HG03045 (cell line): ENCODE data around the gene RYK.
"Not testable (repeated sequence)": the region's sequence is repeated elsewhere in the genome, so short reads cannot be mapped to it uniquely, and the experiment has no call there.

Experiments used
- ATAC-seq: cut with Tn5 transposase; IDR thresholded peaks from one replicate; pipeline ENCODE4 v1.9.1; 2021; ENCODE audit warnings: mild to moderate bottlenecking, moderate library complexity; ENCODE audit not compliant: unreplicated experiment

Gene RYK

GRCh38 chr3:134222835-134223234 is 27.8 kb downstream of the RYK start:
- no peak for ATAC-seq

DNA sequence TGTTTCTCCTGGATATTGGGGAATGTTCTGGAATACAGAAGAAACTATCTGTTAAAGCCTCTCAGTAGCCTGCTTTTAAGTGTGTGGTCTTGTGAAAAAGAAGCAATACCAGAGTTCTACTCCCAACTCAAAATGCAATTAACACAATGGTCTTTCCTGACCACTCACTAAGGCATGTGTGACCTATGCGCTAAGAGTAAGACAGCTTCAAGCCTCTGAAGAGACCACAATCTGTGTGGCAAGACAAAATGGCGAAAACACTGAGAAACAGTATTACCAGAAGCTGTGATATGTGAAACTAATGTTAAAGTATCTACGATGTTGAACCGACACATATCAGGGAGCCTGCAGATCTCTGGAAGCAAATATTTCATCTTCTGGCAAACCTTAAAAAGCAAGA is 33.8 kb downstream of the RYK start:
- no peak for ATAC-seq

DNA sequence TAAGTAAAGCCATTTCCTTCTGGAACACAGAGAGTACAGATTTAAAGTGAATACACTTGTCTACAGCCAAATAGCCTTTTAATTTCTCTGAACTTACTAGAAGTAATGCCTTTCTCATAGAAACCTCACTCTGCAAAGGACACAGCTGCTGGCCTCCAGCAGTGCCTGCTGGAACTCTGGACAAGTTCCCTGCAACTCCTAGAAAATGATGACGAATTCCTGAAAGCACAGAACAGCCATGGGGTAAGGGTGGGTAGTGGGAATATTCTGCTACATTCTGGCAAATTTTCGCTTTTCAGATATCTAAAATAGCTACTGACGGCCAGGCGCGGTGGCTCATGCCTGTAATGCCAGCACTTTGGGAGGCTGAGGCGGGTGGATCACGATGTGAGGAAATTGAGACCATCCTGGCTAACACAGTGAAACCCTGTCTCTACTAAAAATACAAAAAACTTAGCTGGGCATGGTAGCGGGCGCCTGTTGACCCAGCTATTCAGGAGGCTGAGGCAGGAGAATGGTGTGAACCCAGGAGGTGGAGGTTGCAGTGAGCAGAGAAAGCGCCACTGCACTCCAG is 34.4 kb downstream of the RYK start:
- no peak for ATAC-seq

DNA sequence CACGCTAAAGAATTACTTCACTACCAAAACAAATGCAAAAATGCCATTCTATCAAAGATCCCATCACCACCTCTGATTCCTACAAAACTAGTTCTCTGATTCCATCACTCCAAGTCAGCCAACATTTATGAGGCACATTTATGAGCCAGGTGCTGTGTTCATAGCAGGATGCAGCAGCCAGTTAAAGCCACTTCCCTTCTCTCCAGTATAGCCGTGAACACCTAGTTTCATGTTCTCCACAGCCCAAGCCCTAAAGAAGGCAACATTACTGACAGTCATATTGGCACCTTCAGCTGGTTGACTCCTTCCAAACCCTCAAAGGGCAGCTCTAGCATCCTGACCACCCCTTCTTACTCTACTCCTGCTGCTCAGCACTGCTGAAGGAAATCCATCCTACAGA is 36.4 kb downstream of the RYK start:
- ATAC-seq: no peak

DNA sequence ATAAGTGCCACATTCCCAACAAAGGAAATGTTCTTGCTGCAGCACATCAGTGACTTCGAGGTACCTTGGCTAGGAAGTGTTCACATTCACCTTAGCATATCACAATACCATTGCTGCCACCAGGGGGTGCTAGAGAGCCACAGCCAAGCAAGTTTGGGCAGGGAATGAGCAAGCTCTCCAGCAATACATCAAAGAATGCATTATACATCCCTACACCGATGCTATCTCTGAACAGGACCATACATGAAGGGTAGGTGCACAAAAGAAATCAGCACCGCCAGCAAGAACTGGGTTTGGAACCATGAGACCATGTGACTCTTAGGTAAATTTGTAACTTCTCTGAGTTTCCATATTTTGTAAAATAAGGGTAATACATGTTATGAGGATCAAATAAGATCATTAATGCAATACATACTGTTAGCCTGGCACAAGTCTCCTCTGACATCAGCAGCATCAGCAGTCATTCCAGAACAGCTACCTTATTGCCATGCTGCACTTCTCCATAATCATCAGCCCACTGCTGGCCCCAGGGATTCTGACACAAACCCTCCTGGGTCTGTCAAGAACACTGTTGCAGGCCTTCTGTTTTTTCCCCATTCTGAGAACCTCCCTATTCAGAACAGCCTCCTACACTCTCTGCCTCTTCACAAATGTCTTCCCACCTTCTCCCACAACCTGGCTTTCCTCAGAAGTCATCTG is 37.5 kb downstream of the RYK start:
- ATAC-seq: peak; percentile 68

- ATAC-seq: peak; percentile 70
Observed at GRCh38 chr3:134211797-134212196, 38.9 kb downstream of the RYK start.

DNA sequence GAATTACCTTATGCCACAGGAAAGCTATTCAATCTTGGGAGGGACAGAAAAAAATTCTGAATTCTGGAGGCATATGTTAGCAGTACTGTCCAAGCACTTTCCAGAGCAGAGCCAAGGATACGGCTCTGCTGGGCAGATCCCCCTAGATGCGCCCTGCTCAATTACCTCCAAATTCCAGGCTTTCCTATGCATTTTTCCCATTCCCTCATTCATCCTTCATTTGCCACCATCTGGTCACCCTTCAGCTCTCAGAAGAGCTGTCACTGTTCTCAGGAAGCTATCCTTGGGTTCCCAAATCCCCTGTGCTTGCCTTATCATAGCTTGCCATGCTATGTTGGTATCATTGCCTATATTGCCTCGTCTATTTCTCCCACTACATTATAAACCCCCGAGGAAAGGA is 45.2 kb downstream of the RYK start:
- ATAC-seq: no peak

GRCh38 chr3:134201201-134202130 is 49.2 kb downstream of the RYK start:
- ATAC-seq: no peak

GRCh38 chr3:134199880-134200279 is 50.8 kb downstream of the RYK start:
- not testable (repeated sequence) for ATAC-seq

DNA sequence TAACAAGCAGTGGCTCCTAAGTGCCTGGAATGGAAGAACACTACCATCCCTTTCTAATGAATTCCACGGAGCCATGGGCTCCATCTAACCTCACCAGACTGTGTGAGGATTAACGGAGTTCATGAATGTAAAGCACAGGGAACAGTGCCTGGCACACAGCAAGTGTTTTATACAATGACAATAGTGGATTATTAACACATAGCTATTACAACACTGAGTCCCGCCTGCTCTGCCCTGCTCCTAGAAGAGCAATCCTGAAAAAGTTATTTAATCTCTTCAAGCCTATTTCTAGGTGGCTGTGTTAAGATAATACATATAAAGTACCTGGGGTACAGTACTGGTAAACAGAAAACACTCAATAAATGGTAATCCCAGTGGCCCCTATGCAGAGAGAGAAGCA is 51.4 kb downstream of the RYK start:
- no peak for ATAC-seq

DNA sequence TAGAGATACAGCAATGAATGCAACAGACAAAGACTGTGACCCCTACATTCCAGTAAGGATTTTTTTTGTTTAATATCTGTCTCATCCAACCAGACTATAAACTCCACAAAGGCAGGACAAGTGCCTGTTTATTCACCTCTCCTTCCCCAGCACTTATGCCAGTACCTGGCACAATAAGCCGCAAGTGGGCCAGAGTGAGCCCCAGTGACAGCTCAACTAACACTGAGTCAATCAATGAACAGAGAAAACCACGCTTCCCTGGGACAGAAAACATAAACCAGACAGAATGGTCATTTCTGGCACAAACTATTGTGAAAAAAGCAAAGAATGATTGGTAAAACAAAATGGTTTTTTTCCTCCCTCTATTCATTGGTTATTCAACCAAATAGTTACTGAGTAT is 52.2 kb downstream of the RYK start:
- no peak for ATAC-seq

DNA sequence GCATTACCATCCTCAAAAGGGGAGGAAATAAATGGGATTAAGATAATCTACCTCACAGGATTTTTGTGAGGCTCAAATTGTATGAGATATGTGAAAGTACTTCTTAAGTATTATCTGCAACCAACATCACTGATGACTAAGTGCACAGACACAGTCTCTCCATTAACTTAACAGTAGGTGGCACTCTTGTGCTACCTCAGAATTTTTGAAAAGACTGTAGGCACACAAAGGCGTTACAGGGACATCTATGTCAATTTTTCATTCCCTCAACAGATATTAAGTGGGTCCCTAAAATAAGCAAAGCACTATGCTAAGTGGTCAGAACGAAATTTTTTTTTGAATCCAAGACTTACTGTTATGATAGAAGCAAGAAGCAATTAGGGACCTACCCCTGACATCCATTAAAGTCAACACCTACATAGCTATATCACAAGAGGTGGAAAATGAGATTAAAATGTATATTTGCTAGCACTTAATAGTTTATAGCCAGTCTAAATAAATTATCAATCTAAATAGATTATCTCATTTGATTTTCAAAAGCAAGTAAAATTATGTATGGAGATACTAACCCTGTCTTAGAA is 52.9 kb downstream of the RYK start:
- peak; percentile 69 for ATAC-seq

GRCh38 chr3:134194247-134194646 is 56.4 kb downstream of the RYK start:
- ATAC-seq: no peak

- no peak for ATAC-seq
Observed at GRCh38 chr3:134190250-134190649, 60.4 kb downstream of the RYK start.

DNA sequence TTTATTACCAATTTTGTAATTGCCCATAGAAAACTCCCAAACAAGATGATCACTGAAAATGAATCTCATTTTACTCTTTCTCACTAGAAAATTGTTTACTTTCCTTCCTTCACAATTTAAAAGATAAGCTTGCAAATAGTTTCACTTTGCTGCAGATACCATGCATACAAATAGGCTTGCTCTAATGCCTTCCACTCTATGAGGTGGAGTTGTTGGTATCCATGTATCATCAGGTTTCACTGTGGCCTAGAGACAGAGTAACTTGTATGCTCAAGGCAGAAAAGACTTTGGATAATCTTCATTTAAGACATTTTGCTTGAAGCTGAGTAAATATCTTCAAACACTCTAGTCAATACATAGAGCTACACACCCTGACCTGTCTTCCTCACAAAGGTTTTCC is 60.8 kb downstream of the RYK start:
- ATAC-seq: no peak

- ATAC-seq: no peak
Observed at GRCh38 chr3:134186391-134186790, 64.3 kb downstream of the RYK start.

DNA sequence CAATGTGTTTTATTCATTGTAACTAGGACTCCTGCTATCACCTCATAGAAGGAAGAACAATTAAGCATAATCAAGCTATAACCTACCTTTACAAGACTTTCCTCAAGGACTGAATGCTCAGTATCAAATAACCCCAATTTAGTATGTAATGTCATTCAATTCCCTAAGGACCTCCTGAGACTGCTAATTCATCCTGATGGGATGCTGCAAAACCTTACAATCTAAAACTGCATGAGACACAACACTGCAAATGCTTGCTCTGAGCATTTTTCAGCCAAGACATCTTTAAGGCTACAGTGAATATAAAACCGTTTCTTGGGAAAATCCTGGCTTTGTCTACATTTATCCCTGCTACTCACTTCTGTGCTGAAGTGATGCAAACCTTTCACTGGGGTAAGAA is 69.9 kb downstream of the RYK start:
- no peak for ATAC-seq

DNA sequence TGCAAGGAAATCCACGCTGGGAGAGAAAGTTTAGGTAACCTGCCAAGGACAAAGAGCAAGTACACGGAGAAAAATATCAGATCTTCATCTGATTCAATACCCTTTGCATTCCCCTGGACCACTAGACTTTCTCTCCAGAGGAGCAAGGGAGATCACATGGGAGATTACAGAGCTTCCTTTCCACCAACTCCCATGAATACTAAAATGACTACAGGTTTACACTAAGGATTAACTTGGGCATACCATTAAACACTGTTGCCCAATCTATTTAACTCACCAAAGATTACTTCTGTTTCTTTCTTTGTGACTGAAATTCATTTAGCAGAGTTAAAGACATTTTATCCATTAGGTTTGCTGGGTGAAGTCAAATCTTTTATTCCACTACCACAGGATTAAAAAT is 71.2 kb downstream of the RYK start:
- ATAC-seq: no peak

DNA sequence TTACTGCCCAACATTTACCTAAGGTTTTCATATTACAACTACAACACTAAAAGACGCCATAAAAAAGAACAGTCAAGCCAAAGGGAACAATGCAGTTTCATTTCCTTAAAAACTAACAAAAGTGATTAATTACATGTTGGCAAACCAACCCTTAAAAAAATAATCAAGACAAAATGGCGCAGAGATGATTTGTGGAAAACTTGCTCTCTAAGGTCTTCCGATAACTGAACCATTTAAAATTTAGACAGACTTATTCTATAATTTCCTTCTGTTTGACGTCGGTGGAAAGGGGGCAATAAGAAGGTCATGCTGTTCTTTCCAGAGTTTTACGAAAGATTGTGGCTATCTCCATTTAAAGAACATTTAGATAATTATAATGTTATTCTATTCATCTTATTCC is 87.6 kb downstream of the RYK start:
- ATAC-seq: no peak

DNA sequence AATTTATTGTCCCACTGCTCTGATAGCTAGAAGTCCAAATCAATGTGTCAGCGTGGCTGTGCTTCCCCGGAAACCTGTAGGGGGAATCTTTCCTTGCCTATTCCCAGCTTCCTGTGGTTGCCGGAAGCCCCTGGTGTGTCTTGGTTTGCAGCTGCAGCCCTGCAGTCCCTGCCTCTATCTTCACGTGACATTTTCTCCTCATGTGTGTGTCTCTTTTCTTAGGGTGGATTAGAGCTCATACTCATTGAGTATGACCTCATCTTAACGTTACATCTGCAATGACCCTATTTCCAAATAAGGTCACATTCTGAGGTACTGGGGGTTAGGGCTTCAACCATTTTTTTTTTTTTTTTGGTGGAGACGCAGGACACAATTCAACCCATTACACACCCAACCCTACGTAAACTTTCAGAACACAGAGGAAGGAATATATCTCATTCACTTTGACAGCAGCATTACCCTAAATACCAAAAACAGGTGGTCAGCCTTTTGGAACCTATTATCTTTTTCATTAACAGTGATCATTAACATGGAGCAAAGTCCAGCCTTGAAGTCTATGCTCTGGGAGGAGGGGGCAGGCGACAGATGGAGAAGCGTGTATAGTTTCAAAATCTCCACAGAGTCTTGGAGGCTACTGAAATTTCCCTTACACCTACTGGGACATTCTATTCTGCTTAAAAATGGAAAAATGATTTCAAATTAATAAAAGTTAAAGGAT is 88.6 kb downstream of the RYK start:
- ATAC-seq: no peak

- ATAC-seq: no peak
Observed at GRCh38 chr3:134155446-134155845, 95.2 kb downstream of the RYK start.
